Activated CD4-positive, alpha-beta memory T cell treated with anti-CD3 and anti-CD28 coated beads for 36 hours (primary cell): Measurements from ENCODE around the gene LONRF3. TPM values are rescaled to one million over a fixed set of nuclear protein-coding genes. Genes with fewer than 3 reads are reported as not detected.

Experiments used
- CTCF ChIA-PET: fragments of 350-600 bp; sonication (Branson Sonifier 250); formaldehyde crosslinking; loops from one replicate; lab custom pipeline; 2021; ENCODE audit warnings: antibody characterized with exemption, inconsistent platforms; lab: Charles Lee
- POLR2A ChIA-PET: fragments of 350-600 bp; sonication (Branson Sonifier 250); formaldehyde crosslinking; loops from one replicate; lab custom pipeline; 2021; ENCODE audit warnings: antibody characterized with exemption; lab: Charles Lee
- DNase-seq: peaks from one replicate; pipeline ENCODE4 v3.0.0-alpha.2; 2020
- H3K27ac Mint-ChIP-seq: one replicate; pipeline ENCODE4 v1.8.0; 2021; ENCODE audit warnings: mixed read lengths
- H3K27me3 Mint-ChIP-seq: one replicate; pipeline ENCODE4 v1.8.0; 2021; ENCODE audit warnings: mixed read lengths
- H3K36me3 Mint-ChIP-seq: one replicate; pipeline ENCODE4 v1.8.0; 2021; ENCODE audit warnings: mixed read lengths
- H3K4me1 Mint-ChIP-seq: one replicate; pipeline ENCODE4 v1.8.0; 2021; ENCODE audit warnings: low read depth, mixed read lengths
- H3K4me3 Mint-ChIP-seq: one replicate; pipeline ENCODE4 v1.8.0; 2021; ENCODE audit warnings: mild to moderate bottlenecking, mixed read lengths
- H3K9me3 Mint-ChIP-seq: one replicate; pipeline ENCODE4 v1.8.0; 2021; ENCODE audit warnings: mixed read lengths
- intact Hi-C: fragments of 100-400 bp; cut with micrococcal nuclease; formaldehyde crosslinking; loops from one replicate; pipeline ENCODE4 v1.15.1; 2023
- total RNA-seq, 2 experiments: library from RNA; stranded (reverse); gene quantifications; one replicate each; pipeline ENCODE4 v1.2.3, GENCODE V29; 2021

LONRF3 gene
- 1 to 10 TPM; 4.3 to 4.5 TPM for total RNA-seq

DNA sequence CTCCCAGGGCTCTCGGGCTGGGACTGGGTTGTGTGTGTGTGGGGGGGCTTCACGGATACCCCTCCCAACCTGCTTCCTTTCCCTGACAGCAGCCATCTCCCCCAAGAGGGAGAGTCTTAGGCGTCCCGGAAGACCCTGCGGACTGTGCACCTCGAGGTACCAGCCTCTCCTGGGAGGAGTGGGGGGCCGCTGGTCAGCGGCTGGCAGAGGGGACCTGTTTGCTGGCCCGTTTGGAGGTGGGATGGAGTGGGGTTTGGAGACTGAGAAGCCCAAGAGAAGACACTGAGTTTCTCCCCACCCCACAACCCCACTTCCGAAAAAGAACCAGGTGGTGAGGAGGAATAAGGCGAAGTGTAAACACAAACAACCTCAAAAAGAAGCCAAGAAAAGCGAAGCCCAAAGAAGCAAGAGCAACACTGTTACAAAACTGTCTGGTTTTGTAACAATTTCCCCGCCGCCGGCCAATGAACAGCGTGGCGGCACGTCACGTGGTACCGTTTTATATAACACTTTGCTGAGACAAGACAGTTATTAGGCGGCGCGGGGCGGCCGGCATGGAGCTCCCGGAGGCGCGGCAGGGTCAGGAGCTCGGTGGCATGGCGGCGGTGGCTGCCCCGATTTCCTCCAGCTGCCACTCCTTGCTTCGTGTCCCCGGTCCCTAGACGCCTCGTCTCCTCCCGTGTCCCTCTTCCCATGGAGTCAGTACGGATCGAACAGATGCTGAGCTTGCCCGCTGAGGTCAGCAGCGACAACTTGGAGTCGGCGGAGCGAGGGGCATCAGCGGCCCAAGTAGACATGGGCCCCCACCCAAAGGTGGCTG lies at the start of gene LONRF3:
LONRF3 (plus strand) TSS at position 531 of the 820 bp plus-strand sequence; CDS start at position 694, 163 bp downstream.
- no peaks in the 10 kb centered on the region for H3K36me3 Mint-ChIP-seq

DNA sequence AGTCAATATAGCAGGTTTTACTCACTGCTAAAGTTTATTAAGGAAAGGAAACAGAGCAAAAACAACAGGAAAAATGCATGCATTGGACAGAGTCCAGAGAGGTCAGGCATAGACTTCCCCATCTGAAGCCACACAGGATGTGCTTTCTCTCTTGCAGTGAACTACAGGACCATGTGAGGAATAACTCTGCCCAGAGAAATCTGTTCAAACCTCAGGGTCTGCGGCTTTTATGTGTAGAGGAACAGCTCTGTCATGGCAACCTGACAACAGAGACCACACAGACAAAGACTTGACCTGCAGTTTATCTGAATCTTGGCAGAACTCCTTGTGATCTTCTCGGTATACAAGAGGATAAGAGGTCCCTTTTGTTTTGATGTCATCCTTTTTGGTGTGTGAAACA lies 46.3 kb upstream of the LONRF3 start:
- no peaks in the 10 kb centered on the region for H3K4me1 Mint-ChIP-seq
- CTCF ChIA-PET: no interaction called here
- no peaks in the 10 kb centered on the region for H3K27me3 Mint-ChIP-seq
- POLR2A ChIA-PET: no interaction called here
- no peak for DNase-seq
- H3K9me3 Mint-ChIP-seq: no peaks in the 10 kb centered on the region
- H3K36me3 Mint-ChIP-seq: no peaks in the 10 kb centered on the region
- no peak overlapping the region for H3K4me3 Mint-ChIP-seq
- H3K27ac Mint-ChIP-seq: no peak overlapping the region
- intact Hi-C loops: no loop called here

More for the DNA sequence above, at the start of gene LONRF3:
- ChIA-PET POLR2A (no interaction called here), CTCF (interaction anchor here (0.6 to 0.7 kb wide), 2 partner anchors 32 to 135 kb away, joined by 3 read pairs; no protein-coding TSS in a partner anchor)
- Mint-ChIP-seq H3K27me3 (peaks cover 5% of the 10 kb centered on the region), H3K4me3 (peak within 1 kb of the TSS; percentile 79), H3K9me3 (no peaks in the 10 kb centered on the region), H3K4me1 (peaks cover 7% of the 10 kb centered on the region), H3K27ac (peak within 1 kb of the TSS; percentile 81)
- peak; percentile 70 for DNase-seq
- intact Hi-C loops: loop anchor here (10.0 kb wide), 1 partner anchor 261 kb away; the partner anchor contains the start of gene PGRMC1

- Mint-ChIP-seq H3K4me3 (no peak overlapping the region), H3K36me3 (no peaks in the 10 kb centered on the region), H3K27ac (no peak overlapping the region), H3K9me3 (no peaks in the 10 kb centered on the region), H3K4me1 (no peaks in the 10 kb centered on the region), H3K27me3 (peaks cover 3% of the 10 kb centered on the region)
- CTCF ChIA-PET: no interaction called here
- intact Hi-C loops: no loop called here
- no peak for DNase-seq
- POLR2A ChIA-PET: no interaction called here
Measured at GRCh38 chrX:118935352-118935751, 39.1 kb upstream of the LONRF3 start.

DNA sequence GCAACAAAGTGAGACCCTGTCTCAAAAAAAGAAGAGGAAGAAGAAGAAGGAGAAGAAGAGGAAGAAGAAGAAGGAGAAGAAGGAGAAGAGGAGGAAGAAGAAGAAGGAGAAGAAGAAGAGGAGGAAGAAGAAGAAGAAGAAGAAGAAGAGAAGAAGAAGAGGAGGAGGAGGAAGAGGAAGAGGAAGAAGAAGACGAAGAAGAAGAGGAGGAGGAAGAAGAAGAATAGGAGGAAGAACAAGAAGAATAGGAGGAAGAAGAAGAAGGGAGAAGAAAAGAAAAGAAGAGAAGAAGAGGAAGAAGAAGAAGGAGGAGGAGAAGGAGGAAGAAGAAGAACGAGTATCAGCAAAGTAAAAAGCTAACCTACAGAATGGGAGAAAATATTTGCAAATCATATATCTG lies 33.3 kb upstream of the LONRF3 start:
- H3K27me3 Mint-ChIP-seq: peaks cover 3% of the 10 kb centered on the region
- H3K27ac Mint-ChIP-seq: no peak overlapping the region
- ChIA-PET POLR2A (no interaction called here), CTCF (no interaction called here)
- H3K9me3 Mint-ChIP-seq: no peaks in the 10 kb centered on the region
- H3K4me3 Mint-ChIP-seq: no peak overlapping the region
- intact Hi-C loops: no loop called here
- no peaks in the 10 kb centered on the region for H3K36me3 Mint-ChIP-seq
- no peaks in the 10 kb centered on the region for H3K4me1 Mint-ChIP-seq
- DNase-seq: no peak

- no peak overlapping the region for H3K27ac Mint-ChIP-seq
- intact Hi-C loops: no loop called here
Measured at GRCh38 chrX:118943102-118943501, 31.3 kb upstream of the LONRF3 start.

DNA sequence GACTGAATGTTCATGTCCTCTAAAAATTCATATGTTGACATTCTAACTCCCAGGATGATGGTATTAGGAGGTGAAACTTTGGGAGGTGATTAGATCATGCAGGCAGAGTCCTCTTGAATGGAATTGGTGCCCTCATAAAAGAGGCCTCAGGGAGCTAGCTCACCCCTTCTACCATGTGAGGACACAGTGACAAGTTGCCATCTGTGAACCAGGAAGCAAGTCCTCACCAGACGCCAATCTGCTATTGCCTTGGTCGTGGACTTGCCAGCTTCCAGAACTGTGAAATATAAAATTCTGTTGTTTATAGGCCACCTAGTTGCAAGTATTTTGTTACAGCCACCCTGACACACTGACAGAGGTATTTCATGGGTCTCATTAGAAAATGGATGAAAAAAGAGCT lies 28.5 kb upstream of the LONRF3 start:
- intact Hi-C loops: no loop called here
- ChIA-PET CTCF (no interaction called here), POLR2A (no interaction called here)
- DNase-seq: no peak
- no peaks in the 10 kb centered on the region for H3K4me1 Mint-ChIP-seq
- no peaks in the 10 kb centered on the region for H3K36me3 Mint-ChIP-seq
- no peaks in the 10 kb centered on the region for H3K9me3 Mint-ChIP-seq
- no peak overlapping the region for H3K27ac Mint-ChIP-seq
- no peaks in the 10 kb centered on the region for H3K27me3 Mint-ChIP-seq
- no peak overlapping the region for H3K4me3 Mint-ChIP-seq

More at GRCh38 chrX:118943102-118943501, 31.3 kb upstream of the LONRF3 start:
- no peak for DNase-seq
- no peaks in the 10 kb centered on the region for H3K36me3 Mint-ChIP-seq
- ChIA-PET CTCF (interaction anchor here (0.6 kb wide), 1 partner anchor 174 kb away, joined by 3 read pairs; no protein-coding TSS in a partner anchor), POLR2A (no interaction called here)
- H3K9me3 Mint-ChIP-seq: no peaks in the 10 kb centered on the region
- H3K4me3 Mint-ChIP-seq: no peak overlapping the region
- no peaks in the 10 kb centered on the region for H3K4me1 Mint-ChIP-seq
- no peaks in the 10 kb centered on the region for H3K27me3 Mint-ChIP-seq

- no peaks in the 10 kb centered on the region for H3K27me3 Mint-ChIP-seq
- no peaks in the 10 kb centered on the region for H3K36me3 Mint-ChIP-seq
- intact Hi-C loops: no loop called here
- DNase-seq: no peak
- no peak overlapping the region for H3K27ac Mint-ChIP-seq
- H3K9me3 Mint-ChIP-seq: no peaks in the 10 kb centered on the region
- POLR2A ChIA-PET: no interaction called here
- no peak overlapping the region for H3K4me3 Mint-ChIP-seq
- CTCF ChIA-PET: no interaction called here
- no peaks in the 10 kb centered on the region for H3K4me1 Mint-ChIP-seq
Measured at GRCh38 chrX:118948270-118948669, 26.1 kb upstream of the LONRF3 start.

- no peaks in the 10 kb centered on the region for H3K4me1 Mint-ChIP-seq
- H3K27me3 Mint-ChIP-seq: no peaks in the 10 kb centered on the region
- CTCF ChIA-PET: no interaction called here
- H3K27ac Mint-ChIP-seq: no peak overlapping the region
- no peaks in the 10 kb centered on the region for H3K9me3 Mint-ChIP-seq
- DNase-seq: no peak
- no peaks in the 10 kb centered on the region for H3K36me3 Mint-ChIP-seq
- H3K4me3 Mint-ChIP-seq: no peak overlapping the region
- intact Hi-C loops: no loop called here
- POLR2A ChIA-PET: no interaction called here
Measured at GRCh38 chrX:118961866-118962560, 12.4 kb upstream of the LONRF3 start.

- intact Hi-C loops: no loop called here
- Mint-ChIP-seq H3K4me1 (no peaks in the 10 kb centered on the region), H3K27ac (no peak overlapping the region), H3K27me3 (no peaks in the 10 kb centered on the region), H3K4me3 (no peak overlapping the region), H3K36me3 (no peaks in the 10 kb centered on the region), H3K9me3 (no peaks in the 10 kb centered on the region)
- ChIA-PET CTCF (no interaction called here), POLR2A (no interaction called here)
- peak; percentile 13 for DNase-seq
Measured at GRCh38 chrX:118963159-118963558, 11.3 kb upstream of the LONRF3 start.

DNA sequence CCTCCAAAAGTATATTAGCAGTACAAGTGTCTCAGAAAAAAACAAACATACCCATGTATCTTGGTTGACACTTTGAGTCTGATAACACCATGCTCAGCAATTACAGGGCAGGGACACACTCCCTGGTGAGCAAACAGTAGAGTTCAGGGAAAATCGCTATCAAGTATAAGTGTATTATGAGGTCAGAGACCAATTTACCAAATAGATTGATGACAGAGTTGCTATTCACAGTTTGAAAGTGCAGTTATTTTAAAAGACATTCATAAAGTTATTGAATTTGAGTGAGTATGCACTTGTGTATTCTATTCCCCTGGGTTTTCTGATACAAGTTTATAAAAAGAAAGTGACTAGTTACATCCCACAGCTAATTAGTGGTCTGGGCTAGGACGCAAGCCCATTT lies 10.2 kb upstream of the LONRF3 start:
- ChIA-PET POLR2A (no interaction called here), CTCF (no interaction called here)
- H3K4me3 Mint-ChIP-seq: no peak overlapping the region
- no peak for DNase-seq
- no peaks in the 10 kb centered on the region for H3K36me3 Mint-ChIP-seq
- H3K9me3 Mint-ChIP-seq: no peaks in the 10 kb centered on the region
- H3K27me3 Mint-ChIP-seq: no peaks in the 10 kb centered on the region
- no peaks in the 10 kb centered on the region for H3K4me1 Mint-ChIP-seq
- H3K27ac Mint-ChIP-seq: no peak overlapping the region
- intact Hi-C loops: no loop called here

- H3K4me3 Mint-ChIP-seq: no peak overlapping the region
- no peak overlapping the region for H3K27ac Mint-ChIP-seq
- H3K9me3 Mint-ChIP-seq: no peaks in the 10 kb centered on the region
- intact Hi-C loops: no loop called here
- ChIA-PET POLR2A (no interaction called here), CTCF (no interaction called here)
- no peaks in the 10 kb centered on the region for H3K27me3 Mint-ChIP-seq
- no peak for DNase-seq
- no peaks in the 10 kb centered on the region for H3K4me1 Mint-ChIP-seq
- no peaks in the 10 kb centered on the region for H3K36me3 Mint-ChIP-seq
Measured at GRCh38 chrX:118965395-118965794, 9.0 kb upstream of the LONRF3 start.

DNA sequence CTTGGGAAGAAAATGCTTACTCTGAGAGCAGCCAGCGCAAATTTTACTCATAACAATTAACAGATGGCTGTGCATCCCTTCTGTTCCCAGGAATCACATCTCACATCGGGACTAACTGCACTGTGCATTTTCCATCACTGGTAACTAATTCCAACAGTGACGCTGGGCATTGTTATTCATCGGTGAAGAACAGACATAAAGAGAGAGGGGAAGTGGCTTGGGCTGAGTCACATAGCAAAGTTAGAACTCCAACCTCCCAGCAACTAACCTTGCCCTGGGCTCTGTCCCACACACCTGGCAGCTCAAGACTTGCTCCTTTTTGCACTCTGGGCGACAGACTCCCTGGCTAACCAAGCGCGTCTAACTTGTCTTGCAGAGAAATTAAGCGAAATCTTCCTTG lies 6.4 kb upstream of the LONRF3 start:
- DNase-seq: no peak
- ChIA-PET POLR2A (no interaction called here), CTCF (no interaction called here)
- no peaks in the 10 kb centered on the region for H3K36me3 Mint-ChIP-seq
- intact Hi-C loops: no loop called here
- no peak overlapping the region for H3K27ac Mint-ChIP-seq
- no peaks in the 10 kb centered on the region for H3K9me3 Mint-ChIP-seq
- no peak overlapping the region for H3K4me3 Mint-ChIP-seq
- peaks cover 3% of the 10 kb centered on the region for H3K27me3 Mint-ChIP-seq
- no peaks in the 10 kb centered on the region for H3K4me1 Mint-ChIP-seq
